ENCODE measurements around the gene OLA1.
A peak's percentile ranks its signal among the peaks of the same experiment; 100 is the strongest.

OLA1 gene

GRCh38 chr2:174026122-174026845 lies 222.0 kb downstream of the OLA1 start:
- DNase-seq: no peak

- peak; percentile 63 for DNase-seq
These were observed 222.8 kb downstream of the OLA1 start for GRCh38 chr2:174025271-174026121.

- DNase-seq: peak; percentile 41
These were observed 223.6 kb downstream of the OLA1 start for GRCh38 chr2:174024524-174025270.

- peak; percentile 91 for DNase-seq
These were observed 224.5 kb downstream of the OLA1 start for GRCh38 chr2:174023591-174024523.
